B cell (primary cell): Measurements from ENCODE around the gene RSBN1L. TPM values are rescaled to one million over a fixed set of nuclear protein-coding genes. Genes with fewer than 3 reads are reported as not detected.

Experiments used
- ATAC-seq: fragments of 200-7000 bp; cut with Tn5 transposase; one replicate; pipeline ENCODE4 v1.10.0; 2021; ENCODE audit warnings: low read depth, mild to moderate bottlenecking, moderate number of reproducible peaks, moderate library complexity
- CTCF ChIA-PET: fragments of 350-600 bp; sonication (Branson Sonifier 250); formaldehyde crosslinking; loops from one replicate; lab custom pipeline; 2021; ENCODE audit warnings: antibody characterized with exemption, inconsistent platforms; lab: Charles Lee
- POLR2A ChIA-PET: fragments of 350-600 bp; sonication (Branson Sonifier 250); formaldehyde crosslinking; loops from one replicate; lab custom pipeline; 2021; ENCODE audit warnings: antibody characterized with exemption; lab: Charles Lee
- DNase-seq: peaks from one replicate; pipeline ENCODE4 v3.0.0; 2013
- H2AFZ ChIP-seq: 2 replicates; pipeline ENCODE4 v1.6.1; 2012; ENCODE audit warnings: mild to moderate bottlenecking, low read depth, low read length; ENCODE audit not compliant: insufficient read depth, poor library complexity, severe bottlenecking
- H3K27ac ChIP-seq, 2 donors: 1 replicate in 1 of 2; 2 replicates in 1 of 2; pipeline ENCODE4 v1.5.1; 2012 to 2013; ENCODE audit warnings: low read length in 2 of 2, mild to moderate bottlenecking in 2 of 2, moderate library complexity in 1 of 2
- H3K27me3 ChIP-seq, 4 experiments: fragments of 200-600 bp in 1 of 4; sonication (generic) in 1 of 4; replicated peaks in 1 of 4; 1 replicate in 2 of 4; 2 replicates in 2 of 4; pipeline versions ENCODE4 v1.6.1 to v1.7.0; 2013 to 2016; ENCODE audit warnings: low read length in 3 of 4, mild to moderate bottlenecking in 2 of 4, mixed read lengths in 1 of 4, moderate library complexity in 1 of 4; ENCODE audit not compliant: insufficient read depth in 4 of 4, control insufficient read depth in 3 of 4; ENCODE audit errors: control extremely low read depth in 1 of 4
- H3K36me3 ChIP-seq, 2 experiments: replicated peaks in 1 of 2; 1 replicate in 1 of 2; 2 replicates in 1 of 2; pipeline versions ENCODE4 v1.6.1 to v1.7.1; 2013; ENCODE audit warnings: low read length in 1 of 2; ENCODE audit not compliant: insufficient read depth in 2 of 2, control insufficient read depth in 1 of 2; ENCODE audit errors: control extremely low read depth in 1 of 2, extremely low read depth in 1 of 2
- H3K4me1 ChIP-seq, 2 donors: fragments of 200-600 bp in 1 of 2; sonication (generic) in 1 of 2; 1 replicate in 1 of 2; 2 replicates in 1 of 2; pipeline versions ENCODE4 v1.5.1 to v1.6.1; 2013 to 2017; ENCODE audit warnings: low read length in 2 of 2; ENCODE audit not compliant: control insufficient read depth in 2 of 2, insufficient read depth in 2 of 2
- H3K4me2 ChIP-seq: replicated peaks from 2 replicates; pipeline ENCODE3; 2012; ENCODE audit warnings: mild to moderate bottlenecking, low read depth, low read length; ENCODE audit not compliant: poor library complexity, severe bottlenecking
- H3K4me3 ChIP-seq, 5 experiments: fragments of 200-600 bp in 1 of 5; sonication (generic) in 1 of 5; 1 replicate in 3 of 5; 2 replicates in 2 of 5; pipeline versions ENCODE4 v1.5.1 to v1.7.0; 2011 to 2016; ENCODE audit warnings: low read length in 4 of 5, mild to moderate bottlenecking in 4 of 5, low read depth in 2 of 5, control low read depth in 1 of 5, moderate library complexity in 1 of 5; ENCODE audit not compliant: insufficient read depth in 1 of 5; ENCODE audit errors: control extremely low read depth in 1 of 5, extremely low read depth in 1 of 5
- H3K79me2 ChIP-seq: fragments of 200-600 bp; sonication (generic); one replicate; pipeline ENCODE4 v1.6.0; 2016; ENCODE audit warnings: low read length; ENCODE audit not compliant: control insufficient read depth, insufficient read depth
- H3K9ac ChIP-seq: fragments of 200-600 bp; sonication (generic); 2 replicates; pipeline ENCODE4 v1.6.1; 2017; ENCODE audit warnings: mild to moderate bottlenecking, low read length, moderate library complexity
- H3K9me3 ChIP-seq, 3 donors: one replicate each; pipeline versions ENCODE4 v1.6.1 to v1.7.1; 2013; ENCODE audit warnings: low read length in 2 of 3; ENCODE audit not compliant: control insufficient read depth in 2 of 3, insufficient read depth in 1 of 3; ENCODE audit errors: control extremely low read depth in 1 of 3
- H4K20me1 ChIP-seq: 2 replicates; pipeline ENCODE4 v1.6.0; 2012; ENCODE audit warnings: mild to moderate bottlenecking, low read length; ENCODE audit not compliant: insufficient read depth, control insufficient read depth, poor library complexity, severe bottlenecking
- H3K27ac Mint-ChIP-seq: one replicate; pipeline ENCODE4 v1.8.0; 2021; ENCODE audit warnings: mixed read lengths
- H3K27me3 Mint-ChIP-seq: one replicate; pipeline ENCODE4 v1.8.0; 2021; ENCODE audit warnings: mixed read lengths
- H3K4me1 Mint-ChIP-seq: one replicate; pipeline ENCODE4 v1.8.0; 2021; ENCODE audit warnings: mixed read lengths
- H3K4me3 Mint-ChIP-seq: one replicate; pipeline ENCODE4 v1.8.0; 2021; ENCODE audit warnings: mixed read lengths
- H3K9me3 Mint-ChIP-seq: one replicate; pipeline ENCODE4 v1.8.0; 2022; ENCODE audit warnings: mixed read lengths; ENCODE audit not compliant: insufficient read depth
- EZH2 ChIP-seq: IDR thresholded peaks from 2 replicates; pipeline ENCODE4 v1.6.1; 2012; ENCODE audit warnings: borderline replicate concordance, low read depth, mild to moderate bottlenecking, moderate library complexity, low read length; ENCODE audit not compliant: insufficient read depth, poor library complexity, severe bottlenecking
- WGBS: methylation state at CpG from one replicate; pipeline ENCODE4 v1.1.5; 2013; ENCODE audit warnings: missing lambda C conversion rate; ENCODE audit not compliant: insufficient coverage; 5-methylcytosine and 5-hydroxymethylcytosine counted together
- intact Hi-C: fragments of 100-400 bp; cut with micrococcal nuclease; formaldehyde crosslinking; loops from one replicate; pipeline ENCODE4 v1.10.0; 2022
- polyA plus RNA-seq: library from polyadenylated mRNA; depleted of rRNA; stranded (reverse); fragments of >200 nt; gene quantifications from 2 replicates; pipeline ENCODE4 v1.2.3, GENCODE V29; 2012
- total RNA-seq, 2 donors: library from RNA; stranded (reverse); fragments of 120-200 nt in 1 of 2; gene quantifications; 1 replicate in 1 of 2; 2 replicates in 1 of 2; pipeline versions ENCODE4 v1.2.3 to v1.2.4, GENCODE V29; 2013 to 2022
- TF ChIP-seq, protein P1 (sequence below): fragments of 200-600 bp; IDR thresholded peaks from one replicate; pipeline ENCODE4 v1.8.0; 2022; ENCODE audit warnings: antibody characterized with exemption, mild to moderate bottlenecking

The RSBN1L gene
- total and polyA plus RNA-seq, 2 donors (not counting 1 experiment from before 2014, with no cell fraction given) = 17.0 to 47.0 TPM

DNA sequence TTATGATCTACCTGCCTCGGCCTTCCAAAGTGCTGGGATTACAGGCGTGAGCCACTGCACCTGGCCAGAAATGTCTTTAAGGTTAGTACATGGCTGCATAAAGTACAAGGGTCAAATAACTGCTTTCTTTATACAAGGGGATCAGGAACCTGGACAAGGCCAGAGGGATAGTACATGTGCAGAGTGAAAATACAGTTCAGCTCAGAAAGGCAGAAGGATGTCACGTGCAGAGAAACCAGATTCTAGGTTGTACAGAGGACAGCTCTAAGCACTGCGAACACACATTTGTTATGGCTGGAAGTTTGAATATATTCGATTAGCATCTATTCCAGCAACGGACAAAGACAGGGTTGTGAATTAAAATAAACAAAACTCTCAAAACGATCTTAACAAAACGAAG lies 6.0 kb upstream of the RSBN1L start:
- Histone ChIP-seq H3K9ac (no peak overlapping the region), H3K79me2 (peaks cover 13% of the 10 kb centered on the region), H2AFZ (no peak overlapping the region), H3K27me3 (no peaks in the 10 kb centered on the region), H3K4me2 (no peak overlapping the region), H3K27ac (no peak overlapping the region), H4K20me1 (no peaks in the 10 kb centered on the region), H3K9me3 (no peaks in the 10 kb centered on the region), H3K4me3 (no peak overlapping the region), H3K4me1 (peaks cover 0 to 8% of the 10 kb centered on the region in 2 donors), H3K36me3 (no peaks in the 10 kb centered on the region)
- H3K4me3 Mint-ChIP-seq = no peak overlapping the region
- ATAC-seq (no peak), DNase-seq (no peak)
- H3K9me3 Mint-ChIP-seq = no peaks in the 10 kb centered on the region
- ChIA-PET CTCF (interaction anchor here (1.1 to 1.4 kb wide), 2 partner anchors 39 to 70 kb away, joined by 3 to 4 read pairs; no protein-coding TSS in a partner anchor), POLR2A (no interaction called here)
- no peak overlapping the region for H3K27ac Mint-ChIP-seq
- no peaks in the 10 kb centered on the region for H3K27me3 Mint-ChIP-seq
- TF ChIP-seq EZH2 = no peak
- TF ChIP-seq, protein P1, sequence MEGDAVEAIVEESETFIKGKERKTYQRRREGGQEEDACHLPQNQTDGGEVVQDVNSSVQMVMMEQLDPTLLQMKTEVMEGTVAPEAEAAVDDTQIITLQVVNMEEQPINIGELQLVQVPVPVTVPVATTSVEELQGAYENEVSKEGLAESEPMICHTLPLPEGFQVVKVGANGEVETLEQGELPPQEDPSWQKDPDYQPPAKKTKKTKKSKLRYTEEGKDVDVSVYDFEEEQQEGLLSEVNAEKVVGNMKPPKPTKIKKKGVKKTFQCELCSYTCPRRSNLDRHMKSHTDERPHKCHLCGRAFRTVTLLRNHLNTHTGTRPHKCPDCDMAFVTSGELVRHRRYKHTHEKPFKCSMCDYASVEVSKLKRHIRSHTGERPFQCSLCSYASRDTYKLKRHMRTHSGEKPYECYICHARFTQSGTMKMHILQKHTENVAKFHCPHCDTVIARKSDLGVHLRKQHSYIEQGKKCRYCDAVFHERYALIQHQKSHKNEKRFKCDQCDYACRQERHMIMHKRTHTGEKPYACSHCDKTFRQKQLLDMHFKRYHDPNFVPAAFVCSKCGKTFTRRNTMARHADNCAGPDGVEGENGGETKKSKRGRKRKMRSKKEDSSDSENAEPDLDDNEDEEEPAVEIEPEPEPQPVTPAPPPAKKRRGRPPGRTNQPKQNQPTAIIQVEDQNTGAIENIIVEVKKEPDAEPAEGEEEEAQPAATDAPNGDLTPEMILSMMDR = no peak
- intact Hi-C loops = no loop called here
- H3K4me1 Mint-ChIP-seq = peaks cover 23% of the 10 kb centered on the region
- WGBS = 100% methylated on average over 4 of the region's 8 CpGs

DNA sequence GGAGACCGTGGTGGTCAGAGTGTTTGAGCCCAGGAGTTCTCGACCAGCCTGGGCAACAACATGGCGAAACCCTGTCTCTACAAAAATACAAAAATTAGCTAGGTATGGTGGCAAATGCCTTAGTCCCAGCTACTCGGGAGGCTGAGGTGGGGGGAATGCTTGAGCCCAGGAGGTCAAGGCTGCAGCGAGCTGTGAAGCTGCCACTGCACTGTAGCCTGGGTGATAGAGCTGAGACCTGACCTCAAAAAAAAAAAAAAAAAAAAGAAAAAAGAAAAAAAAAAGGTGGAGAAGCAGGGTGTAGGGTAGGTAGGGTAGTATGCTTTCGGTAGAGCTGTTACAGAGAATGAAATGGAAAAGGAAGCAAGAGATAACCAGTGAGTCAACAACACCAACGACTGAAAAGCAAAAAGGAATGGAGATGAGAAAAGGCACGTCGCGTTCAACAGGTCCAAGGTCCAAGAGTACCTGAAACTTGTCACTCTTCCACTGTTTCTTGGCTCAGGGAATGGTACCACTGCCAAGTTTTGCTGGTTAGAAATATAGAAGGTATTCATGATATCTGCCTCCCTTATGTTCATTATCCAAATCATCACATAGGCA lies 4.3 kb upstream of the RSBN1L start:
- Histone ChIP-seq H3K9ac (no peak overlapping the region), H3K4me1 (peaks cover 0 to 11% of the 10 kb centered on the region in 2 donors), H3K36me3 (no peaks in the 10 kb centered on the region), H3K4me2 (no peak overlapping the region), H3K27ac (no peak overlapping the region), H3K4me3 (no peak overlapping the region), H3K79me2 (peaks cover 27% of the 10 kb centered on the region), H3K27me3 (no peaks in the 10 kb centered on the region), H4K20me1 (no peaks in the 10 kb centered on the region), H3K9me3 (no peaks in the 10 kb centered on the region), H2AFZ (no peak overlapping the region)
- no peak for DNase-seq
- Mint-ChIP-seq H3K4me1 (peaks cover 28% of the 10 kb centered on the region), H3K4me3 (no peak overlapping the region), H3K27me3 (no peaks in the 10 kb centered on the region), H3K27ac (no peak overlapping the region), H3K9me3 (no peaks in the 10 kb centered on the region)
- ChIA-PET CTCF (no interaction called here), POLR2A (no interaction called here)
- TF ChIP-seq, protein P1 = no peak
- TF ChIP-seq EZH2 = no peak
- WGBS = 98% methylated on average over 4 of the region's 10 CpGs
- intact Hi-C loops = no loop called here
- ATAC-seq = no peak
